ENCODE measurements around the gene PTPN2.

Gene PTPN2

GRCh38 chr18:12770469-12771219 is 113.4 kb downstream of the PTPN2 start:
- Histone ChIP-seq H3K27me3 (ENCODE audit: insufficient read depth, poor library complexity, severe bottlenecking) (no peaks in the 10 kb centered on the region), H3K27ac (replicated peaks) (no peak overlapping the region), H3K4me3 (replicated peaks; ENCODE audit: insufficient read depth, low read length) (no peak overlapping the region)
- TF ChIP-seq CTCF (IDR thresholded peaks at IDR 0.05; ENCODE audit: insufficient read depth, low read length) (no peak), REST (IDR thresholded peaks at IDR 0.05; ENCODE audit: insufficient replicate concordance, low read depth) (no peak), POLR2AphosphoS5 (IDR thresholded peaks at IDR 0.05; ENCODE audit: low read depth) (no peak), SPI1 (IDR thresholded peaks at IDR 0.05; ENCODE audit: borderline replicate concordance, low read depth) (no peak), GABPA (IDR thresholded peaks at IDR 0.05; ENCODE audit: low read depth) (no peak)
- peak in 1 of 2 experiments; percentile 5 for DNase-seq (ENCODE audit: low read depth in 1 of 2, low spot score in 1 of 2)

- no peaks in the 10 kb centered on the region for H3K27me3 ChIP-seq (ENCODE audit: insufficient read depth, poor library complexity, severe bottlenecking)
- no peak for DNase-seq (ENCODE audit: low read depth in 1 of 2, low spot score in 1 of 2)
- no peak overlapping the region for H3K4me3 ChIP-seq (replicated peaks; ENCODE audit: insufficient read depth, low read length)
- H3K27ac ChIP-seq (replicated peaks), result no peak overlapping the region
- TF ChIP-seq GABPA (IDR thresholded peaks at IDR 0.05; ENCODE audit: low read depth), result no peak
- no peak for TF ChIP-seq POLR2AphosphoS5 (IDR thresholded peaks at IDR 0.05; ENCODE audit: low read depth)
- no peak for TF ChIP-seq CTCF (IDR thresholded peaks at IDR 0.05; ENCODE audit: insufficient read depth, low read length)
- TF ChIP-seq SPI1 (IDR thresholded peaks at IDR 0.05; ENCODE audit: borderline replicate concordance, low read depth), result no peak
- TF ChIP-seq REST (IDR thresholded peaks at IDR 0.05; ENCODE audit: insufficient replicate concordance, low read depth), result no peak
Measured at GRCh38 chr18:12769644-12770440, 114.2 kb downstream of the PTPN2 start.

- DNase-seq (ENCODE audit: low read depth in 1 of 2, low spot score in 1 of 2), result no peak
- no peak overlapping the region for H3K27ac ChIP-seq (replicated peaks)
Measured at GRCh38 chr18:12769136-12769535, 114.9 kb downstream of the PTPN2 start.

More at GRCh38 chr18:12769136-12769535, 114.9 kb downstream of the PTPN2 start:
- Histone ChIP-seq H3K27me3 (ENCODE audit: insufficient read depth, poor library complexity, severe bottlenecking) (no peaks in the 10 kb centered on the region), H3K4me3 (replicated peaks; ENCODE audit: insufficient read depth, low read length) (no peak overlapping the region)
- TF ChIP-seq POLR2AphosphoS5 (IDR thresholded peaks at IDR 0.05; ENCODE audit: low read depth) (no peak), CTCF (IDR thresholded peaks at IDR 0.05; ENCODE audit: insufficient read depth, low read length) (no peak), SPI1 (IDR thresholded peaks at IDR 0.05; ENCODE audit: borderline replicate concordance, low read depth) (no peak), GABPA (IDR thresholded peaks at IDR 0.05; ENCODE audit: low read depth) (no peak), REST (IDR thresholded peaks at IDR 0.05; ENCODE audit: insufficient replicate concordance, low read depth) (no peak)
